HG02763 (cell line): ENCODE data around the gene RAD51B.

Source experiments
- ATAC-seq: cut with Tn5 transposase; IDR thresholded peaks from one replicate; pipeline ENCODE4 v1.9.1; 2021; ENCODE audit warnings: mild to moderate bottlenecking, moderate library complexity; ENCODE audit not compliant: unreplicated experiment

The RAD51B gene

DNA sequence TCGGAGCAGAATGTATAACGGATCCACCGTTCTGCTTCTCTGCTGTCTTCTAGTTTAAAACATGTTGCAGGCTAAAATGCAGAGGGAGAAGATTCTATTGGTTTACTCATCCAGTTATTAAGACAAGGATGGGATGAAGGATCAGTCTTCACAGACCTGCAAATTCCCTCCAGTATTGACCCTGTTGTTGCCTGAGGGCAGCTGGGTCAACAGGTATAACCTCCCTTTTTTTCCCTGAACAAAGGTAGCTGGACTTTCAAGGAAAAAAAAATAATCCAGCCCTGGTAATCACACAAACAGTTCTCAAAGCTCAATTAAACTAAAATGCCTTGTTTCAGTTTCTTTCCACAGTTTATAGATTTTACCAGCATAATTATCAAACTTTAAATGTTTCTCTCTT, 492.7 kb downstream of the RAD51B start:
- no peak for ATAC-seq

DNA sequence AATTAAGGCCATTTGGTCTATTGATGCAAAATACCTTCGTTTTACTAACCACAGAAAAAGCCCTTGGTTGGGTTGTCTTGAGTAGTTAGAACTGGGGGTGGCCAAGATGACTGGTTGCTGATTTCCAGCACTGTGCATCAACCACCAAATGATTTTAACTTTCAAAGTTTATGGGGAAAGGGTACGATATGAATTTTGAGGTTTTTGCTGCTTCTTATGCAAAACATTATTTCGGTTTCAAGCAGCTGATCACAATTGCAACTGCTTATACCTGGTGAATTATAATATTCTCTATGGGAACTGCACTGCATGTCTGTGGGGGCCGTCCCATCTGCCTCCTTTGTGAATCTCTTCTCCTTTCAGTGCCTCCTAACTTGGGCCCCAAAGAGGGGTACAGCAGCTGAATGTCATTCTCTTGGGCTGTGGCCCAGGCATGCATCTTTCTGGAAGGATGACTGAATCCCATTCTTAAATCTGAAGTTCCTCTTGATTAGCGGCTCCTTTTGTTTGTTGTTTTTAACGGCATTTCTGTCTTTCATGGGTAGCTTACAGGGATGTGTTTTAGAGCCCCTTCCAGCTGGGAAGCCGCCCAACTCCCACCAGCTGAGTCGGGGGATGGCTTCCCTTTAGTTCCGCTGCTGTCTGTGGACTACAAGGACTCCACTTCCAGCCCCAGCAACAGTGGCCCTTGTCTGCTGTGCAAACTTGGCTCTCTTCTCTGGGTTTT, 493.5 kb downstream of the RAD51B start:
- peak; percentile 89 for ATAC-seq

DNA sequence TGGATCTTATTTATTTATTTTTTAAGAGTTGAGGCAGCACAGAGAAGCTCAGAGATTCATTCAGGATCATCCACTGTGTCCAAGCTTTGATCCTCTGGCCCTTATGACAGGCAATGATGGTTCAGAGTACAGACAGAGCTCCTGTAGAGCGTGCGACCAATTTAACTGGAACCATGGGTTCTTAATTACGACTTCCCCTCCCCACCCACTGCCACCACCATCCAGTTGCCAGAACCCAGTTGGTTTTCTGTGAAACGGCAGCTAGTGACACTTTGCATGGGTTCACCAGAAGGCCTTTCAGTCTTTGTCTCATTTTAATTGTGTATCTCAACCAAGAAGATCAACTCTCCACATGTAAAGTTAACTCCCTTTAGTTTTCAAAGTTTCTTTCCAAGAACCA, 495.1 kb downstream of the RAD51B start:
- no peak for ATAC-seq

DNA sequence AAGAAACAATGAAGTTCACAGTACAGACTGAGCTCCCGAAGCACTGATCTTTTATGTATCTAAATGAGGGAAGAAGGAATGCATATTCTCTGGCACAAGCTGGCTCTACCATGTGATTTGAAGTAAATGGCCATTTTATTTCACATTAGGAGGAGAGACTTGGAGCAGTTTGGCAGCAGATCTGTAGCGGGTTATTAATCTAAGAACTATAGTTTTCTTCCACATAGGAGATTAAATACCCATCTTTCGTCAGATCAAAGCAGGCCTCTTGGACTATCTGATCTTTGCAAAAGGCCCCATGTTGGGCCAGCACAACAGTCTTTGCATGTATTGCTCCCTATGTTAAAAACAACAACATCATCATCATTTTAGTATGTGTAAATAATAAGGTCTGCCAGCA, 495.5 kb downstream of the RAD51B start:
- no peak for ATAC-seq

DNA sequence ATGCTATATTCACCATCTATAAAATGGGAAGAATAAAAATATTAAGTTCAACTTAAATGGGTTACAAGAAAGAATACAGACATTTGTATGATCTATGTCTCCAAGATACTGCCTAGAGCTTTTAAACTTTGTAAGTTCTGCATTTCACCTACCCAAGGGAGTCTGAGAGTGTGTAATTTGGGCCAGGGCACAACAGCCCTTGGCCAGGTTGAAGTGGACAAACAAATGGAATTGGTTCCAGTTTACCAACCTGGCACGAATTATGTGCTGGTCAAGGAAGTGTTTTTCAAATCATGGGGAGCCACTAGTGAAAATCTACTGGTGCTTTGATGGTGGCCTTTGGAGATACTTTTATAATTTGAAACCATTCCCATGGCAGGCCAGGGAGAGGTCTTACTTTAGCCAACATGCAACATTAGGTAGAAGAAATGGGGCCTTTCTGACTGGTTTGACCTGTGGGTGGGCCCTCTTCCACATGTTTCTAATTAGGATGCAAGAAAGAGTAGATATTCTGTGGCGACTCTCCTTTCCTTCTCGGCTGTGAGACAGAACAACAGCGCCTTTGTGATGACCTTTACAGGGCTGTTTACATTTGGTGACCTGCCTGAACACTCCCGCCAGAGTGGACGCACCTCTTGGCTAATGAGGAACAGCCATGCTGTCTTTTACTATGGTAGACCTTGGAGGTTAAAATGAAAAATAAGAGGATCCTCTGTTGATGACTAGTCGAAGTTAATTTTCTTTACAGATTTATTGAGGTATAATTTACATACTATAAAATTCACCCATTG, 496.7 kb downstream of the RAD51B start:
- ATAC-seq, result no peak

DNA sequence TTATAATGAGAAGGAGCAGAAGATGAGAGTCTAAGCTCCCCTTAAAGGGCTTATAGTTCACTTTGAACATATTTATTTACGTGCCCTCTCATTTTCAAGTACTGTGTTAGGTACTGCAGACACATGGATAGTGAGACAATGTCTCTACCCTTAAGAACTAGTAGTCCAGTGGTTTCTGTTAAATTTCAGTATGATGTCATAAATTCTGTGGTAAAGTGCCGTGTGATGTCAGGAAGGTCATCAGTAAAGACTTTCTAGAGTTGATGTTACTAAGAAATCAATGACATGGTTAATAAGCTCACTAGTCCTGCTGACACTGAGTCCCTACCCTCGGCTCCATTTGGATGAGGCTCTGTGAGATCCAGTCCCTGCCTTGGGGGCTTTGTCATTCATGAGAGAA, 497.7 kb downstream of the RAD51B start:
- ATAC-seq, result no peak

DNA sequence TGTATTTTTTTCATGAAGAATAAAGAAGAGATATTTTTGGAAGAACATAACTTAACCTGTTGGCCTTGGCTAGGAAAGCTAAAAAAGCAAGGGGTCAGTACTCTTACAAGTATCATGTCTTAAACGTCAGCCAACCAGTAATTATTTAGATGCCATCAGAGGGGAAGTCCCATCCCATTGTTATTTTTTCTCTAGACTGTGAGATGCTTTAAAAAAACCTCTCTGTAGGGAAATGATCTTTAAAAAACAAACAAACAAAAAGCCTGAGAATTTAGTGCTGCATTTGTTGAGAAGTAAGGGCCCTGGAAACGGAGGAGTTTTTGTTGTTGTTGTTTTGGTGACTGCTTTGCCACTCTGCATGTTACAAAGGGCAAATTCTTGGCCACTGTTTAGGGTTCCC, 499.2 kb downstream of the RAD51B start:
- ATAC-seq, result no peak

DNA sequence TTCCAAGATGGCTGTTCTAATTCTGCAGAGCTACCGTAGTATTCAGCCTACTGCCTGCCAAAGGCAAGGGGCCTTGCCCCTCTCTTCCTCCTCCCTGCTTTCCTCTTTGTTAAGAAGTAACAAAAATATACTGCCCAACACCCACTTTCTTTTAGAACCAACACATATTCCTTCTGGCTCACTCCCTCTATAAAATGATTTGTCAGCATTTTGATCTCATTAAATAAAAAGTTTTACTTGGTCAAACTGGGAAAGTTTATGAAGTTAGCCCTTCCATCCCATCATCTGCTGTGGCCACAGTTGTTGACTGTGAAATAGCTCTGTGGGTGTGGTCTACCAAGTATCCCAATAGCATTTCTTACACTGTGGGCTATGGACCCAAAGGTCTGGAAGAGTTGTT, 500.9 kb downstream of the RAD51B start:
- no peak for ATAC-seq

DNA sequence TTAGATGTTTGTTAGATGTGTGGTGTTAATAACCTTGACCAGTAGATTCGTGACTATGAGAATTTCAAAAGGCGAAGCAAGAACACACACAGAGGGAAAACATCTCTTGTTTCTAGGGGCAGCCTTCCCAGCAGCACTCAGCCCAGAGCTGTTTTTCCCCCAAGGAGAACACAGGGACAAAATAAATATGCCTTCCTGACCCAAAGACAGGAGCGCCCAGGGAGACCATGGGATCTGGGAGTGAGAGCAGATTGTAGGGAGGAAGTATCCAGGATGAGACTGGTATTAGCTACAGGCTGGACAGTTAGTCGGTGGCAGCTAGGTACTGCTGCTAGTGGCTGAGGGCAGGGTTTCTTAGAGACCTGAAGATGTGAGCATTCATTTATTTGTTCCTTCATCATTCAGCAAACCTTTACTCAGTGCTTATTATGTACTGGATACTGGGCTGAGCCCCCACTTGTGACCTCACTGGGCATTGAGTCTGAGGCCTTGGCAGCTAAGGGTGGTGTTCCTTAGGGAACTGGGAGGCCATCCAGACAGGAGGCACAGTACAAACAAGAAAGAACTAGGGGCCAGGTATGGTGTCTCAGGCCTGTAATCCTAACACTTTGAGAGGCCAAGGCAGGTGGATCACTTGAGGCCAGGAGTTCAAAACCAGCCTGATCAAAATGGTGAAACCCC, 503.5 kb downstream of the RAD51B start:
- no peak for ATAC-seq

DNA sequence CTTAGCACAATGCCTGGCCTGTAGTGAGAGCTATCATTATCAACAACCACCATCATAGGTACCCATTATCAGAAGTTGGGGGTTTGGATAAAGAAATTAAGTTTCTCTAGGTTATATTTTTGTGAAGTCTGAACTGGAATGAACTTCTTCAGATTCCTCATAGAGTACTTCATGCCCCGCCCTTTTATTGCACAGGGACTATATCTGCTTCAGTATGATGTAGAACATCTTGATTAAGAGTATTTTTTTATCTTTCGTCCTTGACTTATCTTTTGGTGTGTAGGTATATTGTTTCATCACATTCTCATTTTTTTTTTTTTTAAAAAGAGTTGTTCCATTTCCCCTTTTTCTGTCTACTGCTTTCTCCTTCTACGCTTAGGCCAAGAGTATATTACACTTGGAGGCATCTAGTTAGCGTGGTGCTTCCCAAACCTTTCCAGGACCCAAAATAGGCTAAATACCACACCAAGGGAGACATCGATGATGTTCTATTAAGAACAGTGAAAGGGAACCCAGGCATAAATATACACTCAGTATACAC, 505.8 kb downstream of the RAD51B start:
- no peak for ATAC-seq

DNA sequence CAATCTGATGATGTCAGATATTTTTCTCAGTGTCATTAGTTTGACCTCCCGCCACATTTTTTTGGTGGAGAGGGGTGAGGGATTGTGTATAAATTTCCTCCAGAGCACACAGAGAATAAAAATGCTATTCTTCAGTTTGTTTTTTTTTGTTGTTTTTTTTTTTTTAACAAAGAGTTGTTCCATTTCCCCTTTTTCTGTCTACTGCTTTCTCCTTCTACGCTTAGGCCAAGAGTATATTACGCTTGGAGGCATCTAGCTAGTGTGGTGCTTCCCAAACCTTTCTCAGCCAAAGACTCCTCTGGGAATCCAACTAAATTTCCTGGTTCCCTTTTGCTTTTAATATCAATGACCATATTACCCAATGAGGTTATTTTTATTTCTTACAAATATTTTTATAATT, 507.7 kb downstream of the RAD51B start:
- no peak for ATAC-seq

DNA sequence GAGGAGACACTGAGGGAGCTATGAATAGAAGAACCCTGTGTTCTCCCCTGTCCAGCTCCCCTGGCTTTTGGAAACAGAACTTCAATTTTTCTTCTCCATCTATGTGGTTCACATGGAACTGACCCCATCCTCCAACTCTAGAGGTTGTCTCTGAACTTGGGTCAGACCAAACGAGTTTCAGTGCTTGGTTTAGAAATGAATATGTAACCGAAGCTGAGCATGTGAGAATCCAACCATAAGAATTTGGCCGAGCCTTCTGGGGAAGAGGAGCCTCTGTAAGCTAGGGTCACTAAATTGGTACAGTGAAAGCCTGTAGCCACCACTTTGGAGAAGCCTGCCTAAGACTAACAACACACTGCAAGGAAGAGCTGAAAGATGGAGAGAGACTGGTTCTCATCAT, 508.9 kb downstream of the RAD51B start:
- peak; percentile 46 for ATAC-seq

DNA sequence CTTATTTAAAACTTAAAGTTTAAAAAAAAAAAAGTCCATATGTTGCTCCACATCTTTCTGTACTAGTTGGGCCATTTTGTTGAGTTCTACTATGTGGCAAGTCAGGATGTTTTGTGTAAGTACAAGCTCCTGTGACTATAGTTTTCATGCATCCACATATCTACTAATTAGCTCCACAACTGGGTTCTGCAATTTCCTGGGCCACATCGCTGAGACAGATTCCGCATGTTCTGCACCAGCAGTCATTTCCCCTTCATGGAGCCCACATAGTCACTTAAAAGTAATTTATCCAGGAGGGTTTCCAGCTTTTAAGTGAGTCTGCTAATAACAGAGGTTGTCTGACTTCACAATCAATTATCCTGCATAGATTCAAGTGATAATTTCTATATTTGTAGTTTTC, 511.8 kb downstream of the RAD51B start:
- ATAC-seq, result no peak

DNA sequence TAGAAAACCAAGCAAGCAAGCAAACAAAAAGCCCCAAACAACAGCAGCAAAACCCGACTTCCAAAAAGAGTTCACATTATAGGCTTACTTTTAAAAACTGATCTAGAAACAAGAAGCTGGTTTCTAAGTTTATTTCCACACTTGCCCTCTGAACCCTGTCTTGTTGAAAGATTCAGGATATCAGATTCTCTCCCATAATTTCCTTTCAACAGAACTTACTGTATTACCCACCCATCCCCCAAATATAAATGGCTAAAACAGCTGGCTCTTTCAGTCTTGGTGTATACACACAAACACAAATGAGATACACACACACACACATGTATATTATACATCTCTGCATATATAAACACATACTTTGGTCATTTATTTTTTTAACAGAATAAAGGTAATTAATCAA, 512.4 kb downstream of the RAD51B start:
- ATAC-seq, result no peak

DNA sequence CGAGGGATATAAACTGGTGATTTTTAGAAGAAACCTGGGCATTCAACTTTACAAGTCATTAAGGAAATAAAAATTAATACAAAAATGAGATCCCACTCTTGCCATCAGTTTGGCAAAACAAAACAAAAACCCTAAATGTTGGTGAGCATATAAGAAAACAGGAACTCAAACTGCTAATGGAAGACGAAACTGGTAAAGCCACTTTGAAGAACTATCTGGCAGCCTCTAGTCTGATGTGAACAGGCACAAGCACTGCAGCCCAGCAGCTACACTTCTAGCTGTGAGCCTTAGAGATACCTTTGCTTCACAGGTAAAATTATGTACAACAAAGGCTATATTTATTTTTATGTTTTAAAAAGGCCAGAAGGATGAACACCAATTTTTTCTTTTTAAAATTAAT, 513.7 kb downstream of the RAD51B start:
- no peak for ATAC-seq

DNA sequence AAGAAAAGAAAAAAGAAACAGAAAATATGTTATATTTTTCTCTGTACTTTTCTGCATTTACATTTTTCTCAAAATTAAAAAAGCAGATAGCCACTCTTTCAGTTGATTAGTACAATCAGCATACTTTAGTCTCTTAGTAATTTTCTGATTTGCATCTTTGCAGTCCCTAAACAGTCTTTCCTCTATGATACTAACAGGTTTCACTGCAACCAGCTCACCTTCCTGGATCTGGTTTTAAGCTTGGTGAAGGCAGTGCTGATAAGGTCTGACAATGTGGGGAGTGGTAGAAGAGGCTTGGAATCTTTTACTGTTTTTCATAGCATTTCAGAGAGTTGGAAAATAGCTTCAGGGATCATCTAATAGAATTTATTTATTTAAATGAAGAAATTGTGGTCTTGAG, 515.7 kb downstream of the RAD51B start:
- no peak for ATAC-seq

DNA sequence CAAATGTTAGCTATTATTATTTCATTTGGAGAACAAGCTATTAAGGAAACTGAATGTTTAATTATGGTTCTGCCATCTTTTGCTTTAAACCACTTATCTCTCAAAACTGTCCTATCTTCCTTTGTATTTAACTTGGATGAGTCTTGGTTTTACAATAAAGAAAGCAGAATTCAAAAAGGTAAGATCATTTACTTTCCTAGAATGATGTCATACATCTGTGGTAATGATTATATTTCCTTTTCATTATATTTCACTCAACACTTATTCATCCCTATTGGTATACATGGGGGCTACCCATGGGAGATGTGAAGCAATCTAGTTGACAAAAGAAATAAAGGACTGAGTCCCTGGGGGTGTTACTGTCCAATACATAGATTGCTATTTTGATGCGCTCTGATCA, 516.6 kb downstream of the RAD51B start:
- no peak for ATAC-seq

DNA sequence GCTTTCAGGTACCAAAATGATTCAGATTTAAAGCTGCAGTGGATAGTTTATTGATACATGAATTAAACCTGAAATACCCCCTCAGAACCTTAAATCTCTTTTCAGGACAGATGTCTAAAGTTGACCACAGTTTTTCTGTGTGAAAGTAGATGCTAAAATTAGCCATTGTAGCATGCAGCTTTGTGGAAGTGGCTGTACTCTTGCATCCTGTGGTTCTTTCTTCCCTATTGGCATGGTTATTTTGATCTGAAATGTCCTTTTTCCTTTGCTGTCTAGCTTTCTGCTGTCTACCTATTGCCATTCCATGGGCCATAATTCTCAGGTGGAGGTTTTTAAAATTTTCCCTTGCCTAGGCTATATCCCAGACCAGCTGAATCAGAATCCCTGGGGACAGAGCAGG, 517.7 kb downstream of the RAD51B start:
- ATAC-seq, result no peak

DNA sequence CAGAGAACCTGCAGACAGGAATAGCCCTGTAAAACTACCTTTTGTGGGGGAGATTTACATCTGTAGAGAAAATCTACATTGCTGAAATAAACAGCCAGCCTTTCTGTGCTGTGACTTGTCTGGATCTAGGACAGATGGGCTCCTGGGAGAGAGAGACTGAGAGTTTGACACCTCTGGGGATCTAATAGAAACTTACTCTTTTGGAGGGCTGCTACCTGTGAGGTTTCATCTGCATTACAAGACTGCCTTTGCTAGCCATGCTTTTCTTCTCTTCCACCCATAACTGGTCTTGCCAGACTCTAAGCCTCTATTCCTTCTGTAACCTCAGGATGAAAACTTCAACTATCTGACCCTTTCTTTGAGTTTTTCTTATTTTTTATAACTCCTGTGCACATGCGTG, 520.7 kb downstream of the RAD51B start:
- ATAC-seq, result no peak

DNA sequence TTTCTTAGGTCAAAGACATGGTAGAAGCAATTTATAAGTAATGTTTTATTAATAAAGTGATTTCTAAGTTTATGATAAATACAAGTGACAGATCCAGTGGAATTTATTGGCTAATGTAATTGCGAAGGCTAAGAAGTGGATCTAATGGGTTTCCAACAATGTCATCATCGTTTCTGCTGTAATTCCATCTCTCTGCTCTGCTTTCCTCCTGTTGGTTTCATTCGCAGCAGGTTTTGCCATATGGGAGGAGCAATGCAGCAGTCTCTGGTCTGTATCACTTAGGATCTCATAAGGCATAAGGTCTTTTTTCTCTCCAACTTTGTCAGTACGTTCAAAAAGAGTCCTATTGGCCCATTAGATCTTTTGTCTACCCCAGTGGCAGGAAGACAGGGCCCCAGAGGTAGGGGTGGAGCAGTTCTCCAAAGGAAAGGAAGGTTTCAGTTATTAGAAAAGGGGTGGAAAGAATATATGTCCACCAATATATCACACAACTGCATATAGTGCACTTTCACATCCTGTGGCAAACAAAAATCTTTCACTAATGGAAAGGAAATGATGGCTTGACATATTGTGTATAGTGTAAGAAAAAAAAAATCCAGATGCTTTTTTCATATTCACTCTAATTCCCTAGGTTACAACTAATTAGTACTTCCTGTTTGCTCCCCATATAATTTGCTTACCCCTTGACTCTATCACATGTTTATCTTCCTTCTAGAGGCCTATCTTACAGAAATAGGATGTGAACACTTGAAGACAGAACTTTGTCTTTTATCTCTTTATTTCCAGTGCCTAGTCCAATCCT, 522.0 kb downstream of the RAD51B start:
- no peak for ATAC-seq

DNA sequence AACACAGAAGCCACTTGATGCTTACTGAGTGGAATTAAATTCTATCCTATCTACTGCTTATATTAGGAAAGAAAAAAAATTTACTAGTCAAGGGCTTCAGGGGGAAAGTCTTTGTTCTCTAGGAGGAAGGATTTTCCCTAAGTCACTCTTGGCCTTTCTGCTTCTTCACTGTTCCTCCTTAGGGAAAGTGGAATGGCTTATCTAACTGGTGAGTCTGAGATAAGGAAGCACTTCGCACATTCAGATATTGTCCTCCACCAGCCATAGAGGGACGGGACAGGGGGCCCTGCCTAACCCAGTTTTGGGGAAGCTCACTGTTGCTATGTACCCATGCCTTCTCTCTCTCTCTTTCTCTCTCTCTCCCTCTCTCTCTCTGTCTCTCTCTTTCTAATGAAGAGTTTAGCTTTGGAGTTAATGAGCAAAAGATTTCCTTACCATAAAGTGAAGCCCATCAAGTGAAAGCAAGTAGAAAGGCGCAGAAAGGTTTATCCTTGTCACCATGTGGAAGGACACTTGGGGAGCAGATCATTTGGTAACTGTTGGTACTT, 522.7 kb downstream of the RAD51B start:
- no peak for ATAC-seq
